IgD-negative memory B cell (primary cell): ENCODE measurements around the gene CCDC40. TPM values are rescaled to one million over a fixed set of nuclear protein-coding genes. Genes with fewer than 3 reads are reported as not detected.

ENCODE experiments used
- H3K27ac Mint-ChIP-seq, 3 donors: one replicate each; pipeline ENCODE4 v1.8.0; 2020 to 2022; ENCODE audit warnings: mild to moderate bottlenecking in 3 of 3, mixed read lengths in 3 of 3, moderate library complexity in 1 of 3
- H3K27me3 Mint-ChIP-seq: one replicate; pipeline ENCODE4 v1.8.0; 2021; ENCODE audit warnings: mixed read lengths
- H3K36me3 Mint-ChIP-seq: one replicate; pipeline ENCODE4 v1.8.0; 2020; ENCODE audit warnings: mild to moderate bottlenecking, mixed read lengths
- H3K4me1 Mint-ChIP-seq, 3 donors: one replicate each; pipeline ENCODE4 v1.8.0; 2020 to 2022; ENCODE audit warnings: mixed read lengths in 3 of 3, mild to moderate bottlenecking in 1 of 3
- H3K4me3 Mint-ChIP-seq, 4 donors: one replicate each; pipeline ENCODE4 v1.8.0; 2020 to 2022; ENCODE audit warnings: mild to moderate bottlenecking in 4 of 4, mixed read lengths in 4 of 4, moderate library complexity in 3 of 4
- H3K9me3 Mint-ChIP-seq, 3 donors: one replicate each; pipeline ENCODE4 v1.8.0; 2020 to 2021; ENCODE audit warnings: mixed read lengths in 3 of 3, mild to moderate bottlenecking in 1 of 3
- polyA plus RNA-seq: library from polyadenylated mRNA; unstranded; fragments of 300-500 nt; fragmentation: Illumina TruSeq; gene quantifications from one replicate; pipeline ENCODE4 v1.2.3, GENCODE V29; 2021

CCDC40 gene
- polyA plus RNA-seq, 1 donor from 2014 or later, result not detected

GRCh38 chr17:80024206-80024972, 12.1 kb upstream of the CCDC40 start:
- peaks cover 2% of the 10 kb centered on the region for H3K36me3 Mint-ChIP-seq
- peaks cover 3 to 6% (median 5%) of the 10 kb centered on the region in 3 donors for H3K4me1 Mint-ChIP-seq

GRCh38 chr17:80025140-80025539, 11.3 kb upstream of the CCDC40 start:
- Mint-ChIP-seq H3K4me1 (no peaks in the 10 kb centered on the region), H3K27me3 (no peaks in the 10 kb centered on the region), H3K27ac (no peak overlapping the region), H3K36me3 (peaks cover 3% of the 10 kb centered on the region), H3K4me3 (no peak overlapping the region), H3K9me3 (peaks cover 0 to 2% (median 0%) of the 10 kb centered on the region in 3 donors)

More at GRCh38 chr17:80024206-80024972, 12.1 kb upstream of the CCDC40 start:
- no peak overlapping the region for H3K4me3 Mint-ChIP-seq
- no peak overlapping the region for H3K27ac Mint-ChIP-seq
- peaks cover 0 to 2% (median 0%) of the 10 kb centered on the region in 3 donors for H3K9me3 Mint-ChIP-seq
- H3K27me3 Mint-ChIP-seq, result no peaks in the 10 kb centered on the region

GRCh38 chr17:80025796-80026195, 10.6 kb upstream of the CCDC40 start:
- peaks cover 3% of the 10 kb centered on the region for H3K36me3 Mint-ChIP-seq
- no peaks in the 10 kb centered on the region for H3K4me1 Mint-ChIP-seq
- H3K27me3 Mint-ChIP-seq, result no peaks in the 10 kb centered on the region
- no peak overlapping the region for H3K4me3 Mint-ChIP-seq
- peaks cover 0 to 2% (median 0%) of the 10 kb centered on the region in 3 donors for H3K9me3 Mint-ChIP-seq
- no peak overlapping the region for H3K27ac Mint-ChIP-seq

GRCh38 chr17:80026359-80027042, 9.9 kb upstream of the CCDC40 start:
- H3K27ac Mint-ChIP-seq, result no peak overlapping the region
- H3K36me3 Mint-ChIP-seq, result peaks cover 3% of the 10 kb centered on the region
- no peak overlapping the region for H3K4me3 Mint-ChIP-seq
- no peaks in the 10 kb centered on the region for H3K4me1 Mint-ChIP-seq
- H3K9me3 Mint-ChIP-seq, result peaks cover 0 to 2% (median 0%) of the 10 kb centered on the region in 3 donors
- H3K27me3 Mint-ChIP-seq, result no peaks in the 10 kb centered on the region

- Mint-ChIP-seq H3K36me3 (peaks cover 3% of the 10 kb centered on the region), H3K27me3 (no peaks in the 10 kb centered on the region), H3K27ac (no peak overlapping the region), H3K4me1 (peaks cover 0 to 4% (median 0%) of the 10 kb centered on the region in 3 donors), H3K9me3 (no peaks in the 10 kb centered on the region), H3K4me3 (no peak overlapping the region)
Measured at GRCh38 chr17:80027043-80027435, 9.4 kb upstream of the CCDC40 start.

- H3K4me3 Mint-ChIP-seq, result no peak overlapping the region
- H3K27me3 Mint-ChIP-seq, result no peaks in the 10 kb centered on the region
- H3K27ac Mint-ChIP-seq, result no peak overlapping the region
- H3K36me3 Mint-ChIP-seq, result peaks cover 3% of the 10 kb centered on the region
- no peaks in the 10 kb centered on the region for H3K9me3 Mint-ChIP-seq
- peaks cover 0 to 4% (median 0%) of the 10 kb centered on the region in 3 donors for H3K4me1 Mint-ChIP-seq
Measured at GRCh38 chr17:80028030-80028429, 8.4 kb upstream of the CCDC40 start.

- Mint-ChIP-seq H3K4me3 (no peak overlapping the region), H3K9me3 (no peaks in the 10 kb centered on the region), H3K27me3 (peaks cover 4% of the 10 kb centered on the region), H3K36me3 (peaks cover 3% of the 10 kb centered on the region), H3K27ac (no peak overlapping the region), H3K4me1 (peaks cover 0 to 4% (median 0%) of the 10 kb centered on the region in 3 donors)
Measured at GRCh38 chr17:80029258-80029974, 7.0 kb upstream of the CCDC40 start.

- Mint-ChIP-seq H3K9me3 (no peaks in the 10 kb centered on the region), H3K27ac (no peak overlapping the region), H3K4me3 (no peak overlapping the region), H3K27me3 (peaks cover 9% of the 10 kb centered on the region), H3K4me1 (peaks cover 6 to 7% (median 6%) of the 10 kb centered on the region in 3 donors), H3K36me3 (peaks cover 3% of the 10 kb centered on the region)
Measured at GRCh38 chr17:80030730-80031410, 5.6 kb upstream of the CCDC40 start.

GRCh38 chr17:80031691-80032430, 4.6 kb upstream of the CCDC40 start:
- Mint-ChIP-seq H3K36me3 (peaks cover 3% of the 10 kb centered on the region), H3K4me3 (peak overlapping the region in 2 of 4 donors; percentile 3 to 53), H3K4me1 (peaks cover 6 to 7% (median 6%) of the 10 kb centered on the region in 3 donors), H3K9me3 (no peaks in the 10 kb centered on the region), H3K27me3 (peaks cover 9% of the 10 kb centered on the region), H3K27ac (peak overlapping the region in 1 of 3 donors; percentile 29)

- Mint-ChIP-seq H3K36me3 (peaks cover 3% of the 10 kb centered on the region), H3K9me3 (no peaks in the 10 kb centered on the region), H3K27me3 (peaks cover 9% of the 10 kb centered on the region), H3K4me3 (peak overlapping the region in 1 of 4 donors; percentile 53), H3K4me1 (peaks cover 6 to 9% (median 7%) of the 10 kb centered on the region in 3 donors), H3K27ac (peak overlapping the region; percentile 3 to 43 (median 29))
Measured at GRCh38 chr17:80032614-80033171, 3.7 kb upstream of the CCDC40 start.

GRCh38 chr17:80033840-80034239, 2.6 kb upstream of the CCDC40 start:
- H3K27me3 Mint-ChIP-seq, result peaks cover 9% of the 10 kb centered on the region
- peaks cover 6 to 9% (median 7%) of the 10 kb centered on the region in 3 donors for H3K4me1 Mint-ChIP-seq
- no peaks in the 10 kb centered on the region for H3K9me3 Mint-ChIP-seq
- H3K27ac Mint-ChIP-seq, result peak overlapping the region in 1 of 3 donors; percentile 99
- H3K4me3 Mint-ChIP-seq, result peak overlapping the region in 2 of 4 donors; percentile 8 to 98
- peaks cover 1% of the 10 kb centered on the region for H3K36me3 Mint-ChIP-seq

- Mint-ChIP-seq H3K27me3 (peaks cover 10% of the 10 kb centered on the region), H3K4me1 (peaks cover 6 to 9% (median 7%) of the 10 kb centered on the region in 3 donors), H3K4me3 (peak overlapping the region; percentile 88 to 98 (median 96)), H3K36me3 (peaks cover 2% of the 10 kb centered on the region), H3K27ac (peak overlapping the region; percentile 85 to 99 (median 97)), H3K9me3 (no peaks in the 10 kb centered on the region)
Measured at GRCh38 chr17:80034791-80035686, 1.4 kb upstream of the CCDC40 start.

- H3K9me3 Mint-ChIP-seq, result no peaks in the 10 kb centered on the region
- H3K4me3 Mint-ChIP-seq, result peak within 1 kb of the TSS; percentile 88 to 98 (median 96)
- H3K36me3 Mint-ChIP-seq, result peaks cover 2% of the 10 kb centered on the region
- H3K4me1 Mint-ChIP-seq, result peaks cover 6 to 9% (median 7%) of the 10 kb centered on the region in 3 donors
- H3K27ac Mint-ChIP-seq, result peak within 1 kb of the TSS; percentile 90 to 99 (median 98)
- H3K27me3 Mint-ChIP-seq, result peaks cover 10% of the 10 kb centered on the region
Measured at GRCh38 chr17:80035687-80035936, 830 bp upstream of the CCDC40 start, which contains the start of gene TBC1D16. Gene TBC1D16 (minus strand): TSS chr17:80035872. CDS start chr17:80013547, 22,325 bp downstream.
